H1 (cell line): ENCODE data around the gene MRPL27. TPM values are rescaled to one million over a fixed set of nuclear protein-coding genes. Genes with fewer than 3 reads are reported as not detected.

Experiments used
- CTCF ChIA-PET: fragments of 300-600 bp; sonication (Branson Sonifier 250); formaldehyde crosslinking; loops from one replicate; lab custom pipeline; 2021; ENCODE audit not compliant: partially characterized antibody; lab: Charles Lee
- POLR2A ChIA-PET: fragments of 300-600 bp; sonication (Branson Sonifier 250); formaldehyde crosslinking; loops from one replicate; lab custom pipeline; 2021; ENCODE audit warnings: inconsistent platforms; ENCODE audit not compliant: partially characterized antibody; lab: Charles Lee
- DNase-seq, 2 experiments: peaks; one replicate each; pipeline versions ENCODE4 v3.0.0 to v3.0.0-alpha.2; 2010 to 2022; ENCODE audit warnings: low spot score in 2 of 2, low read depth in 1 of 2, mixed read lengths in 1 of 2
- FAIRE-seq: peaks from 2 replicates; lab custom pipeline; 2011; peaks lifted over from hg19 to GRCh38; lab: Jason Lieb, UNC
- H2AFZ ChIP-seq: 2 replicates; pipeline ENCODE4 v1.8.1; 2012; ENCODE audit warnings: low read length, inconsistent platforms
- H2AK5ac ChIP-seq: 2 replicates; pipeline ENCODE4 v1.6.1; 2013; ENCODE audit warnings: low read depth, low read length
- H2BK120ac ChIP-seq: replicated peaks from 2 replicates; pipeline ENCODE3; 2013; ENCODE audit warnings: low read depth, low read length, inconsistent platforms
- H2BK12ac ChIP-seq: 2 replicates; pipeline ENCODE4 v1.6.1; 2013; ENCODE audit warnings: low read depth, low read length
- H2BK15ac ChIP-seq: 2 replicates; pipeline ENCODE4 v1.6.1; 2013; ENCODE audit warnings: low read length
- H2BK20ac ChIP-seq: 2 replicates; pipeline ENCODE4 v1.6.1; 2013; ENCODE audit warnings: low read length
- H2BK5ac ChIP-seq: 2 replicates; pipeline ENCODE4 v1.6.1; 2013; ENCODE audit warnings: low read depth, low read length
- H3K14ac ChIP-seq: 2 replicates; pipeline ENCODE4 v1.6.1; 2013; ENCODE audit warnings: inconsistent platforms; ENCODE audit not compliant: insufficient read length
- H3K18ac ChIP-seq: 2 replicates; pipeline ENCODE4 v1.6.1; 2013; ENCODE audit warnings: low read length; ENCODE audit errors: extremely low read depth
- H3K23ac ChIP-seq: 2 replicates; pipeline ENCODE4 v1.6.1; 2013; ENCODE audit warnings: inconsistent platforms; ENCODE audit not compliant: insufficient read length
- H3K23me2 ChIP-seq: 2 replicates; pipeline ENCODE4 v1.6.1; 2013; ENCODE audit warnings: low read depth, low read length
- H3K27ac ChIP-seq: 2 replicates; pipeline ENCODE4 v1.6.1; 2011; ENCODE audit warnings: low read depth, low read length, inconsistent platforms
- H3K27me3 ChIP-seq, 4 experiments: replicated peaks in 1 of 4; 1 replicate in 1 of 4; 2 replicates in 3 of 4; pipeline versions ENCODE4 v1.6.1 to v1.8.1; 2011 to 2013; ENCODE audit warnings: low read length in 3 of 4, mild to moderate bottlenecking in 3 of 4, inconsistent platforms in 2 of 4, mixed read lengths in 2 of 4, moderate library complexity in 1 of 4; ENCODE audit not compliant: control insufficient read depth in 3 of 4, insufficient read depth in 3 of 4; ENCODE audit errors: extremely low read depth in 1 of 4
- H3K36me3 ChIP-seq, 4 experiments: 2 replicates each; pipeline versions ENCODE4 v1.6.1 to v1.8.1; 2011 to 2013; ENCODE audit warnings: mild to moderate bottlenecking in 4 of 4, low read length in 3 of 4, moderate library complexity in 2 of 4, control low read depth in 1 of 4, inconsistent platforms in 1 of 4; ENCODE audit not compliant: insufficient read depth in 4 of 4, control insufficient read depth in 2 of 4
- H3K4ac ChIP-seq: replicated peaks from 2 replicates; pipeline ENCODE3; 2013; ENCODE audit warnings: low read length, low read depth, mixed read lengths, inconsistent platforms; ENCODE audit not compliant: insufficient read length
- H3K4me1 ChIP-seq, 4 experiments: replicated peaks in 1 of 4; 1 replicate in 1 of 4; 2 replicates in 3 of 4; pipeline versions ENCODE4 v1.6.1 to v1.8.1; 2011 to 2013; ENCODE audit warnings: low read length in 3 of 4, inconsistent platforms in 2 of 4, mixed read lengths in 1 of 4; ENCODE audit not compliant: insufficient read depth in 4 of 4, control insufficient read depth in 3 of 4
- H3K4me2 ChIP-seq, 2 experiments: 2 replicates each; pipeline versions ENCODE4 v1.6.1 to v1.8.1; 2011 to 2013; ENCODE audit warnings: low read depth in 2 of 2, low read length in 2 of 2, control low read depth in 1 of 2, inconsistent platforms in 1 of 2, mild to moderate bottlenecking in 1 of 2; ENCODE audit not compliant: insufficient read depth in 1 of 2
- H3K4me3 ChIP-seq, 4 experiments: fragments of 200-600, 300-600 bp in 1 of 4; sonication (generic), shearing (Covaris generic), sonication (Bioruptor Twin) in 1 of 4; 2 replicates each; pipeline versions ENCODE4 v1.5.1 to v1.8.1; 2011 to 2016; ENCODE audit warnings: low read length in 4 of 4, low read depth in 3 of 4, control low read depth in 2 of 4, inconsistent platforms in 2 of 4, mild to moderate bottlenecking in 2 of 4, mixed read lengths in 1 of 4, moderate library complexity in 1 of 4; ENCODE audit not compliant: insufficient read depth in 2 of 4; ENCODE audit errors: extremely low read depth in 1 of 4
- H3K56ac ChIP-seq: replicated peaks from 2 replicates; pipeline ENCODE3; 2013; ENCODE audit warnings: low read depth, mild to moderate bottlenecking, mixed read lengths, low read length, inconsistent platforms; ENCODE audit not compliant: insufficient read length
- H3K79me1 ChIP-seq: 2 replicates; pipeline ENCODE4 v1.6.1; 2013; ENCODE audit warnings: low read depth, low read length, control low read depth
- H3K79me2 ChIP-seq, 2 experiments: 2 replicates each; pipeline versions ENCODE4 v1.6.1 to v1.8.1; 2012 to 2013; ENCODE audit warnings: low read length in 2 of 2, mild to moderate bottlenecking in 2 of 2, inconsistent platforms in 1 of 2; ENCODE audit not compliant: insufficient read depth in 2 of 2, control insufficient read depth in 1 of 2
- H3K9ac ChIP-seq, 4 experiments: replicated peaks in 1 of 4; 1 replicate in 1 of 4; 2 replicates in 3 of 4; pipeline versions ENCODE4 v1.6.1 to v1.8.1; 2011 to 2013; ENCODE audit warnings: low read depth in 3 of 4, low read length in 3 of 4, control low read depth in 2 of 4, mild to moderate bottlenecking in 2 of 4, moderate library complexity in 2 of 4, inconsistent platforms in 1 of 4; ENCODE audit errors: extremely low read depth in 1 of 4
- H3K9me3 ChIP-seq, 2 experiments: 2 replicates each; pipeline versions ENCODE4 v1.6.1 to v1.8.1; 2012 to 2013; ENCODE audit warnings: mild to moderate bottlenecking in 2 of 2, moderate library complexity in 2 of 2, control low read depth in 1 of 2, inconsistent platforms in 1 of 2, low read depth in 1 of 2, low read length in 1 of 2, mixed read lengths in 1 of 2; ENCODE audit not compliant: insufficient read depth in 2 of 2
- H4K20me1 ChIP-seq, 2 experiments: replicated peaks in 1 of 2; 2 replicates each; pipeline versions ENCODE3 to v1.8.1; 2011 to 2013; ENCODE audit warnings: inconsistent platforms in 2 of 2, low read length in 2 of 2, mild to moderate bottlenecking in 1 of 2; ENCODE audit not compliant: insufficient read depth in 2 of 2, control insufficient read depth in 1 of 2
- H4K5ac ChIP-seq: 2 replicates; pipeline ENCODE4 v1.6.1; 2013; ENCODE audit warnings: low read length, low read depth, mixed read lengths, inconsistent platforms; ENCODE audit not compliant: insufficient read length
- H4K8ac ChIP-seq: 2 replicates; pipeline ENCODE4 v1.8.0; 2013; ENCODE audit warnings: mild to moderate bottlenecking, moderate library complexity, low read length, inconsistent platforms; ENCODE audit not compliant: insufficient read depth; ENCODE audit errors: extremely low read depth
- H4K91ac ChIP-seq: replicated peaks from 2 replicates; pipeline ENCODE3; 2013; ENCODE audit warnings: low read length, mixed read lengths, inconsistent platforms; ENCODE audit not compliant: insufficient read length
- E2F6 ChIP-seq: IDR thresholded peaks from 2 replicates; pipeline ENCODE4 v1.6.1; 2012; ENCODE audit warnings: inconsistent platforms
- EGR1 ChIP-seq: IDR thresholded peaks from 2 replicates; pipeline ENCODE4 v1.6.1; 2011; ENCODE audit warnings: low read depth, low read length, borderline replicate concordance
- GABPA ChIP-seq: IDR thresholded peaks from 2 replicates; pipeline ENCODE4 v1.6.1; 2011; ENCODE audit warnings: mild to moderate bottlenecking, low read length, moderate library complexity, borderline replicate concordance; ENCODE audit not compliant: insufficient read depth
- TBP ChIP-seq: IDR thresholded peaks from 2 replicates; pipeline ENCODE4 v1.6.1; 2011; ENCODE audit warnings: low read depth, low read length, improper control_type of control experiment
- WGBS, 2 experiments: shearing (Covaris generic) in 1 of 2; methylation state at CpG; one replicate each; pipeline versions ENCODE4 v1.1.6 to v1.1.7; 2013 to 2015; ENCODE audit warnings: low lambda C conversion rate in 2 of 2, mixed read lengths in 2 of 2, inconsistent platforms in 1 of 2, low coverage in 1 of 2, missing lambda C conversion rate in 1 of 2; ENCODE audit not compliant: insufficient replicate concordance in 2 of 2, insufficient coverage in 1 of 2, insufficient read length in 1 of 2; ENCODE audit errors: extremely low coverage in 1 of 2, missing lambda C conversion rate in 1 of 2; 5-methylcytosine and 5-hydroxymethylcytosine counted together
- polyA plus RNA-seq, 7 experiments: library from polyadenylated mRNA; depleted of rRNA in 3 of 7; stranded (reverse) in 5 of 7; unstranded in 2 of 7; fragments of >200 nt in 5 of 7; fragments of 200-250 nt in 2 of 7; gene quantifications; 1 replicate in 5 of 7; 2 replicates in 1 of 7; 4 replicates in 1 of 7; pipeline versions ENCODE4 v1.2.1 to v1.2.3, GENCODE V29; 2011 to 2013; ENCODE audit warnings: missing spikeins in 2 of 7, mixed read lengths in 2 of 7
- total RNA-seq: library from RNA; stranded (reverse); fragmentation: NEBNext Ultra II Directional; extraction: Animal tissue kit (Norgen Biotek cat#: 25700); gene quantifications from 2 replicates; pipeline ENCODE4 v1.2.1, GENCODE V29; 2021

Gene MRPL27
- total and polyA plus RNA-seq, 2 of the 8 experiments (the other 6 are each of a cell fraction or from before 2014, with no cell fraction given), result 75.6 to 135 TPM

- no peaks in the 10 kb centered on the region for H3K23me2 ChIP-seq
- no peak overlapping the region for H4K5ac ChIP-seq
- 0 out of 4 replicates have a peak, but pooled peaks cover 0 to 3% of the 10 kb centered on the region in 2 experiments for H3K9me3 ChIP-seq
- DNase-seq (no peak), FAIRE-seq (no peak)
- no peak overlapping the region for H3K9ac ChIP-seq
- no peak overlapping the region for H2BK20ac ChIP-seq
- H3K4me3 ChIP-seq, result no peak overlapping the region
- peak overlapping the region; percentile 3; the same call in 1 of the 2 replicates for H2BK12ac ChIP-seq
- H4K91ac ChIP-seq, result no peak overlapping the region
- H2AK5ac ChIP-seq, result no peak overlapping the region
- no peak overlapping the region; the same call in 1 of the 2 replicates for H2BK5ac ChIP-seq
- no peak overlapping the region for H3K4ac ChIP-seq
- no peak overlapping the region for H3K14ac ChIP-seq
- no peak overlapping the region for H3K18ac ChIP-seq
- H2AFZ ChIP-seq, result peak overlapping the region; percentile 62
- H4K8ac ChIP-seq, result no peak overlapping the region; the same call in 1 of the 2 replicates
- H2BK15ac ChIP-seq, result no peak overlapping the region
- no peak overlapping the region for H3K27ac ChIP-seq
- peaks cover 0 to 4% (median 0%) of the 10 kb centered on the region in 4 experiments; a peak in 3 of 7 replicates for H3K4me1 ChIP-seq
- H3K56ac ChIP-seq, result no peak overlapping the region
- H4K20me1 ChIP-seq, result no peaks in the 10 kb centered on the region
- H3K4me2 ChIP-seq, result peak overlapping the region; percentile 6 to 24; a peak in 1 of 4 replicates
- 75% methylated on average over 10 of the region's 10 CpGs; no CpG with 5 or more reads in 1 of the 2 experiments for WGBS, 2 experiments
- no peaks in the 10 kb centered on the region; a peak in 1 of 7 replicates for H3K27me3 ChIP-seq
- no peaks in the 10 kb centered on the region for H3K79me2 ChIP-seq
- no peaks in the 10 kb centered on the region for H3K79me1 ChIP-seq
- H3K23ac ChIP-seq, result no peak overlapping the region
- ChIA-PET CTCF (interaction anchor here (0.7 to 3.8 kb wide), 7 partner anchors 15 to 207 kb away, joined by 3 to 21 read pairs (median 5); partner anchors contain the start of gene COL1A1), POLR2A (interaction anchor here (0.7 to 1.1 kb wide), 4 partner anchors 30 to 54 kb away, joined by 3 read pairs; no protein-coding TSS in a partner anchor)
- H3K36me3 ChIP-seq, result no peaks in the 10 kb centered on the region
- no peak overlapping the region for H2BK120ac ChIP-seq
- no peak for TF ChIP-seq TBP
- no peak for TF ChIP-seq EGR1
- no peak for TF ChIP-seq E2F6
- no peak for TF ChIP-seq GABPA
Measured at GRCh38 chr17:50318501-50319285, 54.3 kb downstream of the MRPL27 start.
